NCI-H1417 (cell line): ENCODE measurements around the gene TCF25.
"Not testable (repeated sequence)": the region's sequence is repeated elsewhere in the genome, so short reads cannot be mapped to it uniquely, and the experiment has no call there.

Experiments used
- DNase-seq, 3 experiments: peaks; one replicate each; lab custom pipeline; 2025; lab: John Stamatoyannopoulos, UW

TCF25 gene, protein sequence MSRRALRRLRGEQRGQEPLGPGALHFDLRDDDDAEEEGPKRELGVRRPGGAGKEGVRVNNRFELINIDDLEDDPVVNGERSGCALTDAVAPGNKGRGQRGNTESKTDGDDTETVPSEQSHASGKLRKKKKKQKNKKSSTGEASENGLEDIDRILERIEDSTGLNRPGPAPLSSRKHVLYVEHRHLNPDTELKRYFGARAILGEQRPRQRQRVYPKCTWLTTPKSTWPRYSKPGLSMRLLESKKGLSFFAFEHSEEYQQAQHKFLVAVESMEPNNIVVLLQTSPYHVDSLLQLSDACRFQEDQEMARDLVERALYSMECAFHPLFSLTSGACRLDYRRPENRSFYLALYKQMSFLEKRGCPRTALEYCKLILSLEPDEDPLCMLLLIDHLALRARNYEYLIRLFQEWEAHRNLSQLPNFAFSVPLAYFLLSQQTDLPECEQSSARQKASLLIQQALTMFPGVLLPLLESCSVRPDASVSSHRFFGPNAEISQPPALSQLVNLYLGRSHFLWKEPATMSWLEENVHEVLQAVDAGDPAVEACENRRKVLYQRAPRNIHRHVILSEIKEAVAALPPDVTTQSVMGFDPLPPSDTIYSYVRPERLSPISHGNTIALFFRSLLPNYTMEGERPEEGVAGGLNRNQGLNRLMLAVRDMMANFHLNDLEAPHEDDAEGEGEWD

DNA sequence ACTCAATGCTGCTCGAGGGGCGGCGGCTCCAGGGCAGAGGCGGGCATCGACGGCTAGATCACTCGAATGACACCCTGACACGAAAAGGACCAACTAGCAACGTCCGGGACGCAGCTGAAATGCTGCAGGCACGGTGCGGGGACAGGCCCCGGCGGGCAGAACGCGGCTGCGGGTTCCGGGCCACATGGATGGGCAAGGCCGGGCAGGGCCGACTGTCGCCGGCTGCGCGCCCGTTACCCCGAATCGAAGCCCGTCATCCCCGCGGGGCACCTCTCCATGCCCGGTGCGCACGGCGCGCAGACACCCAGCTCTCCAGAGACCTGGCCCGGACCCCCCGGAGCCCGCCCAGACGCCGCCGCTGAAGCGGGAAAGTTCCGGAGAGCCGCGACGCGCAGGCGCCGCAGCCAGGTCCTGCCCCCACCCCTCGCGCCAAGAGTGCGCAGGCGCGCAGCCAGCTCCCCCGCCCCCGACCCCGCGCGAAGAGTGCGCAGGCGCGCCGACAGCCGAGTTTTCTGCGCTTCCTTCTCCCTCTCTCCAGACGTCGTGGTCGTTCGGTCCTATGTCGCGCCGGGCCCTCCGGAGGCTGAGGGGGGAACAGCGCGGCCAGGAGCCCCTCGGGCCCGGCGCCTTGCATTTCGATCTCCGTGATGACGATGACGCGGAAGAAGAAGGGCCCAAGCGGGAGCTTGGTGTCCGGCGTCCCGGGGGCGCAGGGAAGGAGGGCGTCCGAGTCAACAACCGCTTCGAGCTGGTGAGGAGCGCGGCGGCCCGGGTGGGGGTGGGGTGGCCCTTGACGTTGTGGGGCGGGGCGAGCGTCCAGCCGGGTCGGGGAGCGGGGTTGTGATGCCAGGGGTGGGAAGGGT, at the start of gene TCF25:
TCF25 (plus strand) TSS at position 484 of the 863 bp plus-strand sequence; CDS start at position 560, 76 bp downstream.
- peak; percentile 72 to 92 (median 89) for DNase-seq

DNA sequence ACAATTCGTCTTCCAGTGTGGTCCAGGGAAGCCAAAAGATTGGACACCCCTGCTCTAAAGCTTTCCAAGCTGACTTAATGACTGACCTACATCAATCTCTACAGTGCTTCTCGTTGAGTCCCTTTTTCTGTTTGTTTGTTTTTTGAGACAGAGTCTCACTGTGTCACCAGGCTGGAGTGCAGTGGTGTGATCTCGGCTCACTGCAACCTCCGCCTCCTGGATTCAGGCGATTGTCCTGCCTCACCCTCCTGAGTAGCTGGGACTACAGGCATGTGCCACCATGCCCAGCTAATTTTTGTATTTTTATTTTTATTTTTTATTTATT, 49.6 kb upstream of the TCF25 start:
- DNase-seq = peak in 1 of 3 experiments; percentile 69

- no peak for DNase-seq
Observed at GRCh38 chr16:89826531-89827382, 46.6 kb upstream of the TCF25 start.

DNA sequence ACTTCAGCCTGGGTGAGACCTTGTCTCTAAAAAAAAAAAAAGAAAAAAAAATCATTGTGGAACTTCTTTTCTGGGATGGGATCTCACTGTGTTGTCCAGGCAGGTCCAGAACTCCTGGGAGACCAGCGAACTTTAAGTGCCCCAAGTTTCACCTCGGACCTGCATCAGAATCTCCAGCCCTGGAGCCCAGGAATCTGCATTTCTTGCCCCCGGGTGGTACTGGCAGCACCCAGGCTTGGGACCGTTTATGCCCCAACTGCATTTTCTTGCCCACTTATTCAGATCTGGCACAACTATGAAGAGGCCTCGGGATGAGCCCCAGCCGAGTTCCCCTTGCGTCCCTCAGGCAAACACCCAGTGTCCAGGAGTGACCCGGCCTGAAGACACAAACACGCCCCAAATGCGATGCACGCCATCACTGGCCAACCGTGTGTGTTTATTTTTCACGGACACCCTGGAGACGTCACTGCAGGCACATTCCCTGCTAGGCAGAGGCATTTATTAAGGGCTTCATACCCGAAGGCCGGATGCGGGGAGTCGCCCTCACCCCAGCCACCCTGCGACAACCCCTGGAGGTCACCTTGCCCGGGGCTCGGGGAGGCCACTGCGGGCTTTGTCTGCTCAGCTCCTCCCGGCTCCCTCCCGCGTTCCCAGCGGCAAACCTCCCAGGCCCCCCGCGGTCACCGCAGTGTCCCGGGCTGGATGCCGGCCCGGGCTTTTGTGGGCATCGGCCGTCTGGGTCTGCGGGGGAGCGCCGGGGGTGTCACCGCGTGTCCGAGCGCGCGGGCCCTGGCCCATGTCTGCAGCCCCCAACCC, 45.8 kb upstream of the TCF25 start:
- peak in 2 of 3 experiments; percentile 60 to 68 for DNase-seq

DNA sequence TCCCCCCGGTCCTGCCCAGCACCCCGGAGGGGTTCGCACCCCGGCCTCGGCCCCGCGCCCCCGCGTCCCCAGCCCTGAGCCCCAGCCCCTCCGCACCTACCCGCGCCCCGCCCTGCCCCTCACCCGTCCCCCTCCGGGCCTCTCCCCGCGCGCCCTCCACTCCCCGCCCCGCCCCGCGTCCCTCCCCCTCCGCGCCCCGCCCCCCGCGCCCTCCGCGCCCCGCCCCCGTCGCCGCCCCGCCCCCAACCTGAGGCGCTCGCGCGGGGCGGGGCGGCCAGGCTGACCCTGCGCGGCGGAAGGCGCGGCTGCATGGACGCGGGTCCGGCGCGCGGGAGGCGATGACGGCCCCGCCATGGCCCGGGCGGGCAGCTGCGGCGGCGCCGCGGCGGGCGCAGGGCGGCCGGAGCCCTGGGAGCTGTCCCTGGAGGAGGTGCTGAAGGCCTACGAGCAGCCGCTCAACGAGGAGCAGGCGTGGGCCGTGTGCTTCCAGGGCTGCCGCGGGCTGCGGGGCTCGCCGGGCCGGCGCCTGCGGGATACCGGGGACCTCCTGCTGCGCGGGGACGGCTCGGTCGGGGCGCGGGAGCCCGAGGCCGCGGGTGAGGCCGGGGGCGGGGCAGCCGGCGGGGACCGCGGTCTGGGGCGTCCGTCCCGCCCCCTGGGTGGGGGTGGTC, 45.1 kb upstream of the TCF25 start, which contains the start of gene SPIRE2:
SPIRE2 (plus strand) TSS at position 277 of the 671 bp plus-strand sequence; CDS start at position 353, 76 bp downstream.
- peak; percentile 55 to 77 (median 69) for DNase-seq

- peak; percentile 42 to 68 (median 67) for DNase-seq
Observed at GRCh38 chr16:89828870-89829629, 44.3 kb upstream of the TCF25 start.

DNA sequence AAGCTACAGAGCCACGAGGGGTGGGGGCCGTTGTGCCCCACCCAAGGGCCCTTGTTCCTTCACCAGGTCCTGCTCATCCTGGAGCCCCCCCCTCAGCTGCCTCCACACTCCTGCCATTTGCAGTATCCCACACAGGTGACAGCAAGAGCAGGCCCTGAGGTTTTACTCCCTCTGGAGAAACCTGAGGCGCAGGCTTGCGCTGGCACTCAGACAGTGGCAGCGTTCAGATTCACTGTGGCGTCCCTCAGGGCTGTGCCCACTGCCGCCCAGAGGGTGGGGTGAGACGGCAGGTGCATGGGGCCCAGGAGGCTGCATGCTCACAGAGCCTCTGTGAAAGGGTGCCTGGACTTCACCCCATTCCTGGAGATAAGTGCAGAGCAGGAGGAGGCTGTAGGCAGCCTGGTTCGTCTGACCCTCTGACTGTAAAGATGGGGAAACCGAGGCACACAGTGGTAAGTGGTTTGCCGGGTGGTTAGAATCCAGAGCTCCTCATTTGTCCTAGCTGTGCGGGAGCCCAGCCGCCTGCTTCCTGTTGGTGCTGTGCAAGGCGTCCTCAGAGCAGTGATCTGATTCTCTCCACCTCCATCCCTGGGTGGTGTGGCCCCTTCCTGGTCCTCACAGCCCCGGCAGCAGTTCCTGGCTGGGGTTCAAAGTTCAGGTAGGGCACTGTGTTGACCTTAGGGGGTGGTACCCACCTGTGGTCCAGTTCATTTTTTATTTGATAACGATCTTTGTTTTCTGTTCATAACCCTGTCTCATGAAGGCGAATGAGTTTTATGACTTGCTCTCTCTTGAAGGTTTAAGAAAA, 43.6 kb upstream of the TCF25 start:
- DNase-seq = peak; percentile 42 to 66 (median 52)

GRCh38 chr16:89831810-89832328, 41.5 kb upstream of the TCF25 start:
- DNase-seq = no peak

GRCh38 chr16:89833664-89834363, 39.6 kb upstream of the TCF25 start:
- not testable (repeated sequence) for DNase-seq

DNA sequence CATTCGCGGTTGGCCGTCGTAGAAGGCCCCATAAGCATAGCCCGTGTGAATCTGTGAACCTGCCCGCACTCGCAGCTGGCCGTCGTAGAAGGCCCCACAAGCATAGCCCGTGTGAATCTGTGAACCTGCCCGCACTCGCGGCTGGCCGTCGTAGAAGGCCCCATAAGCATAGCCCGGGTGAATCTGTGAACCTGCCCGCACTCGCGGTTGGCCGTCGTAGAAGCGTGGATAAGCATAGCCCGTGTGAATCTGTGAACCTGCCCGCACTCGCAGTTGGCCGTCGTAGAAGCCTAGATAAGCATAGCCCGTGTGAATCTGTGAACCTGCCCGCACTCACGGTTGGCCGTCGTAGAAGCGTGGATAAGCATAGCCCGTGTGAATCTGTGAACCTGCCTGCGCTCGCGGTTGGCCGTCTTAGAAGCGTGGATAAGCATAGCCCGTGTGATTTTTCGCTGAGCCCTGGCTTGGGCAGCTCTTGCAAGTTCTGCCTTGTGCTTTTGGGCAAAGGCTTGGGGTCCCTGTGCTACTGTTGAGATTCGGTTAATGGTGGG, 38.5 kb upstream of the TCF25 start:
- not testable (repeated sequence) for DNase-seq

DNA sequence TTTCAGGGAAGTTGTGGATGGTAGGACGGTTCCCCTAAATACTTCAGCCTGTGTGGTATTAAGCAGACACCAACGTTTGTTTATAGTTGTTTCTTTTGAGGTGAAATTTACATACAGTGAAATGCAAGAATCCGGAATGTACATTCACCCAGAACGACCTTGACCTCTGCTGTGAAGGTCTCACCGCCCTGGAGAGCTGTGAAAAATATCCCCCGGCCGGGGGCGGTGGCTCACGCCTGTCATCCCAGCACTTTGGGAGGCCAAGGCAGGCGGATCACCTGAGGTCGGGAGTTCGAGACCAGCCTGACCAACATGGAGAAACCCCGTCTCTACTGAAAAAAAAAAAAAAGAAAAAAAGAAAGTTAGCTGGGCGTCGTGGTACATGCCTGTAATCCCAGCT, 36.9 kb upstream of the TCF25 start:
- not testable (repeated sequence) for DNase-seq

DNA sequence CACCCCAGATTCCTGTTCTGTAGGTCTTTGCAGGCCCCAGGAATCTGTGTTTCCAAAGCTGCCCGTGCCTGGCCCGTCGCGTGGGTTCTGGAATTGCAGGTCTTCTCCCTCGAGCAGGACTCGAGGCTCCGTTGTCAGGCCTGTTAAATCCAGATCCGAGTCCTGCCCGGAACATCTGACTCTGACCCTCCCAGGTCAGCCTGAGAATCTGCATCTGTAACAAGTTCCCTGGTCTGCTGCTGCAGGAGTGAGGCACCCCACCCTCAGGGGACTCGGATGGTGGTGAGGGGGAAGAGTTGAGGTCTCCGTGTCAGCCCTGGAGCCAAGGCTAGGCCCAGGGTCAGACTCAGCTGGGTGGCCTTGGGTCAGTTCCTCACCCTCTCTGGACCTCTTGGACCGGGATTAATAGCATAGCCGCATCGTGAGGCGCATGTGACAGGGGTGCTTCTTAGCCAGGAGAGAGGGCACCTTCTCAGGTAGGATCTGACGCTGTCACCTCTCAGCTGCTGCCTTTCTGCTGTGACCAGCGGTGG, 36.3 kb upstream of the TCF25 start:
- no peak for DNase-seq

DNA sequence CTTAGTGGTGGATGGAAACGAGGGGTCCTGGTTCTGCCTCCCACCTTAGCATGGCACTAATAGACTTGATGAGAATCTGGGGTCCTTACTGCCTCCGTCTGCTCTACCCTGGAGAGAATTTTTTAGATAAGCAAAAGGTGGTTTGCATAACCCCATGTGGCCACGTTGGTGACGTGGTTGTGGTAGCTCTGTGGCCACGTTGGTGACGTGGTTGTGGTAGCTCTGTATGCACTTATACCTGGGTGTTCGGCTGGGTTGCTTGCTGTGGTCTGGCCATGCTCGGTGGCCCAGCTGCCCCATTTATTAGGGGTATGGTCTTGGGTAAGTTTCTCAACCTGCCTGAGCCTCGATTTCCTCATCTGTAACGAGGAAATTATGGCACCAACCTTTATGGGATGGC, 32.1 kb upstream of the TCF25 start:
- no peak for DNase-seq

DNA sequence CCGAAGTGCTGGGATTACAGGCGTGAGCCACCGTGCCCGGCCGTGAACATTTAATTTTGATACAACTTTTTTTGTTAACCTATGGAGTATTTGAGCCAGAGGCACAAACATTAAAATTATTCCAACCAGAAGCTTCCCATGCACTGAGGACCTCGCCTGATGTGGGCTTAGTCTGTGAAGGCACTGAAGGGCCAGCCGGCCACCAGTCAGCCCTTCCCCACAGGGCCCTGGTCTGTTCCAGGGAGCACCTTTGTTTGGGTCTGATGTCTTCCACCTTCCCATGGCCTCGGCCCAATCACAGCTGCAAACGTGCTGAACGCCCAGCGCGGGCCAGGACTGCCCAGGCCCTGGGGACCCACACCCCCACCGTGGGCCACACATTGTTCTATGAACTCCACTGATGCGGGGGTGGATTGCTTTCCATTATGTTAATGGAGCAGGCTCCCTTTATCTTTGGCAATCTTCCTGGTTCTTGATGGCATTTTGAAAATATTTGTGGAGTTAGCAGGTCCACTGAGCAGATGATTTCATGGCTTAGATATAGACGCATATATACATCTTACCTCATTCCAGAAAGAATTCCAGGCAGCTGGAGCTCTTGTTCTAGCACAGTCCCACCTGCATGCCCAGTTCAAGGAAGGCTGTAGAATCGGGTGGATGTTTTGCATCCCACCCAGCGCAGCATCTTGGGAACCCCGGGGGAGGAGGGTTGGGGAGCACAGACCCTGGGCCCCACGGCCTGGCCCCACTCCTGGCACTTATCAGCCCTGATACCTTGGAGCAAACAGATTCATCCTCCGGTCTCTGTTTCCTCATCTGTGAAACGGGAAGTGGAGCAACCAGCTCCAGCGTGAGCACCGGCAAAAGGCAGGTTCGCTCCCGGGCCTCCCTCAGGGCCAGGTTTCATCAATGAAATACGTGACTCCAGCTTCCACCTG, 30.7 kb upstream of the TCF25 start:
- no peak for DNase-seq
